ENCODE data around the gene LMCD1.

Gene LMCD1

DNA sequence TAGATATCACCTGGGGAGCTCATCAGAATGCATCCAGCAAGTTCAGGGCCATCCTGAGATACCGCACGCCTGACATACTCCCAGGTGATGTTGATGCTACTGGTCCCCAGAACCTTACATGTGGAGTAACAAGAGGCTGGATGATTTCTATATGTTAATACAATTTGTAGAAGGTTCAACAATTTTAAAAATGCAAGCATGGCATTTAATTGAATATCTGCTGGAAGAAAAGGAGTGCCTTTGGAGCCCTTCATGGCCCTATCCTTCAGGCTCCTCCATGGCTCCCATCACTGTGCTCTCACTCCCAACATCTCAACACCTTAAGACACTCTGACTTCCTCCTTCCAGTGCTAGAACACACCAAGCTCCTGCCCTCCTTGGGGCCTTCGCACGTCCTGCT lies 36.6 kb downstream of the LMCD1 start:
- DNase-seq = no peak

DNA sequence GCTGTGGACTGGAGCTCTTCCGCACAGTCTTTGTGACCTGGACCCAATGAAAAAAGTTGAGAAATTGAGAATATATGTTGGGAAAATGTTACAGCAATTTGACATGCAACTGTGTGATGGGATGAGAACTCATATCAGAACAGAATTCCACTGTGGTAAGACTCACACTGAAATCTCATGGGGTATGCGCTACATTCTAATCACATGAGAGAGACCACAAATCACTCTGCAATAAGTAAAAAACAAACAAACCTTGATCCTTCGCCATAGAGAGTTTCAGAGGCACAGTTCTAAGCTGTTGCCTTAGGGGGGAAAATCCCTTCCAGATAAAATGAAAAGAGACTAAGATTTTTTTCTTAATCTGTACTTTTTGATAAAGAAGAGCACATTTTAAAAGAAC lies 37.3 kb downstream of the LMCD1 start:
- no peak for DNase-seq

DNA sequence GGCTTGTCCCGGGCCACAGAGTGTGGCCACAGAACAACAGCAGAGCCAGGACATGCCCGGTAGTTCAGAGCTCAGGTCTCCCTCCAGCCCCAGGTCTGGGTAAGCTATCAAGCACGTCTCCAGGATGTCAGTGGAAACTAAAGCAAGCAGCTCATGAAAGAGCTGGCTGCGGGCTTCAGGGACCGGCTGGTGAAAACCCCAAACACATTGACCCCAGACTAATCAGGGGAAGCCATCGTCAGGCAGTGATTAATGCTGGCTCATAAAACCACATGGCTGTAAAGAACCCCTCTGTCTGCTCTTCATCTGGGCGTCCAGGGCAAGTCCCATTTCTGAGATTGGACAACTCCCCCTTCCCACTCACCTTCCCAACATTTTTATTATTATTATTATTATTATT lies 37.8 kb downstream of the LMCD1 start:
- no peak for DNase-seq

DNA sequence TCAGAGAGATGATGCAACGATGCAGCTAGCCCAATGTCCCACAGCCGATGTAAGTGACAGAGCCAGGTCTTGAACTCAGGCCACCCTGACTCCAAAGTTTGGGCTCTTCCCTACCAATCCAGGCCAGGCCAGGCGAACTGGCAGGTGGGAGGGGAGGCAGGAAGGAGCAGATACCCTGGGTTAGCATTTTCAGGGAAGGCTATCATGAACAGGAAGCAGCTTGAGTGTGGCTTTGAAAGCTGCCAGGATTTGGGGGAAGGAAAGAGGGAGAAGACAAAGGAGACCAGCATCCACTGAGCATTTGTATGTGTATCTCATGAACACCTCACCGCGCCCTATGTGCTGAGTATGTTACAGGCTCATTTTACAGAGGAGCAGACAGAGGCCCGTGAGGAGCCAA lies 38.8 kb downstream of the LMCD1 start:
- DNase-seq = no peak

DNA sequence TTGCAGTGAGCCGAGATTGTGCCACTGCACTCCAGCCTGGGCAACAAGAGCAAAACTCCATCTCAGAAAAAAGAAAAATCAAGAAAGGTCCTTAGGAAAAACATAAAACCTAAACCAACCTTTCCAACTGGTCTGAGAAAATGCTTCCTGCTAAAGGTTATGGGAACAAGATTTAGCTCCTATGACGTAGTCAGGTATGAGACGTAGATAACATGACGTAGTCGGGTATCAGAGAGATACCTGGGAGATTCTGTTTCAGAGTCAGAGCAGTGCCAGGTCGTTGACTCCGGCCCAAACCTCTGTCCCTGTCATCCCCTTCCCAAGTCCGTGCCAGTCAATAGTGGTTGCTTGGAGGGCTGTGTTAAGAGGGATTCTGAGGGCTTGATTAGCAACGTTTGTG lies 39.9 kb downstream of the LMCD1 start:
- no peak for DNase-seq

DNA sequence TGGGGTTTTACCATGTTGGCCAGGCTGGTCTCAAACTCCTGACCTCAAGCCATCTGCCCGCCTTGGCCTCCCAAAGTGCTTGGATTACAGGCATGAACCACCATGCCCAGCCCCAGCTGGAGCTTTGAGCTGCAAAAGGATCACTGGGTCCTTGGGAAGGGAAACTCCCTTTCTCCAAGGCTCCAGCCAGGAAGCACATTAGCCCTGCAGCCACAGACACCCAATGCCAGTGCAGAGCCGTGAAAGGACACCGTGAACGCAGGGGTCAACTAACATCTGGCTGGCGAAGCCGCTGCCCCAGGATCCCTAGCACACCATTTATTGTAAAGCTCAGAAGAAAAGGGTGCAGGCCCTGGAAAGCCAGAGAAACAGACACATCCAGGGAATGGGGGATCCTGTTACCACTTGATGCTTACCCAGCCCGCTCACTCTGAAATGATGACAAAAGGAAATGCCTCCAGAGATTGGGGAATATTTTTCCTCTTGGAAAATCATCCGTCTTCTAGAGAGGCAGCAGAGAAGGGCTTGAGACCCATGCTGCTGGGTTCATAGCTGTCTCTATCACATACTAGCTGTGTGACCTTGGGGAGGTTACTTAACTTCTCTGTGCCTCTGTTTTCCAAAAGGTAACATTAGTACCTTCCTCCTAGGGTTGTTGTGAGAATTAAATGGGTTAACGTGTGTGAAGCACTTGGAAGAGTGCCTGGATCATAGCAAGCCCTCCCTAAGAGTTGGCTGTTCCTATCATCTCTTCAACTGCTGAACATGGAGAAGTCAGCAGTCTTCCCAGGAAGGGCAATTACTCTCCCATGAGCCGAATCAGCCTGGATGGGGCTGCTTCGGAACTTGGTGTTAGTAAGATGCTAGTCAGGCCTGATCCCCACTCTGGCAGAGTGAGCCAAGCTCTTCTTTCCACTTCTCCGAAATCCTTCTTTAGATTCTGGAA lies 40.8 kb downstream of the LMCD1 start:
- no peak for DNase-seq

DNA sequence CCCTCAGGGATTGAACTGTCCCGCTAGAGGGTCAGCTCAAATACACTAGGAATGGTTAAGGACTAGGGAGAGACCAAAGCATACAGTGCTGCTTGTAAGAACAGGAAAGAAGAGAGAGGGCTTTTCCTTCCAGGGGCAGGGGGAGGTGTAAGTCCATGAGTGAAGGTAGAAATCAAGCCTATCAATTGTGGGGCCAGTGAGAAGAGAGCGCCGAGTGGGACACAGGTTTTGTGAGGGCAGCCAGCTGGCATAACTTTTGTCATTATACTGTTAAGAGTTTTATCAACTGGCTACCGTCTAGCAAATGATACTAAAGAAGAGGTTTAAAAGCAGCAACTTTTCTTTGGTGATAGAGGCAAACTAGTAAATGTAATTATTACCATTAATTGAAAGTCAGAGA lies 45.0 kb downstream of the LMCD1 start:
- DNase-seq = no peak

DNA sequence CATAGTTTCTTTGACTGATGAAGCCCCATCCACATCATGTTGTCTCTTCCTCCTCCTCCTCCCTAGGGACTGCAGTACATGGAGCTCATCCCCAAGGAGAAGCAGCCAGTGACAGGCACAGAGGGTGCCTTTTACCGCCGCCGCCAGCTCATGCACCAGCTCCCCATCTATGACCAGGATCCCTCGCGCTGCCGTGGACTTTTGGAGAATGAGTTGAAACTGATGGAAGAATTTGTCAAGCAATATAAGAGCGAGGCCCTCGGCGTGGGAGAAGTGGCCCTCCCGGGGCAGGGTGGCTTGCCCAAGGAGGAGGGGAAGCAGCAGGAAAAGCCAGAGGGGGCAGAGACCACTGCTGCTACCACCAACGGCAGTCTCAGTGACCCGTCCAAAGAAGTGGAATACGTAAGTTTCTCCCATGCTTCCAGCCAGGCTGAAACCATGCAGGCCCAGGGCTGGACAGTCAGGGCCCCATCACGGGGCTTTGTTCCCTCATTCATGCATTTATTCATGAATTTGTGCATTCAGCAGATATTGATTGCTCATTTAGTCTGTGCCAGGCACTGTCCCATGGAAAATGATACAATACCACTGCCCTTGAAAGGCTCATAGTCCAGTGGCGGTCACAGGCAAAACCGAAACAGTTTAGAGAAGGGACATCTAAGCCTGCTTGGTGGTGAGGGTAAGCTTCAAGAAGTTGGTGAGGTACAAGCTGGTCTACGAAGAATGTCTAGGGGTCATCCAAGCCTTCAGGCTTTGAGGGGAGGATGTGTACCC lies 47.1 kb downstream of the LMCD1 start:
- DNase-seq = no peak

DNA sequence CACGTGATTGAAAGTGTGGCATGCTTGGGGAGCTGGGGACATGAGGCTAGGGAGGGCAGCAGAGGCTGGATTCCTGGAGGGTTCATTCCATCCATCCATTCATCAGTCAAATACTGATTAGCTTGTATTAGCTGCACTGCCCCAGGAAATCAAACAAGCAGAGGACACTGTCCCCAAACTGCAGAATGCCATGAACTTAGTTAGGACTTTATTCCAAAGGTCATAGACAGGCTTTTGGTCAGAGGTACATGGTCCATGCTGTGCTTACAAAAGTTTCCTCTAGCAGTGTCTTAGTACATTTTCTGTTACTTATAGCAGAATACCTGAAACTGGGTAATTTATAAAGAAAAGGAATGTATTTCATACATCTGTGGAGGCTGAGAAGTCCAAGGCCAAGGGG lies 47.7 kb downstream of the LMCD1 start:
- DNase-seq = no peak

DNA sequence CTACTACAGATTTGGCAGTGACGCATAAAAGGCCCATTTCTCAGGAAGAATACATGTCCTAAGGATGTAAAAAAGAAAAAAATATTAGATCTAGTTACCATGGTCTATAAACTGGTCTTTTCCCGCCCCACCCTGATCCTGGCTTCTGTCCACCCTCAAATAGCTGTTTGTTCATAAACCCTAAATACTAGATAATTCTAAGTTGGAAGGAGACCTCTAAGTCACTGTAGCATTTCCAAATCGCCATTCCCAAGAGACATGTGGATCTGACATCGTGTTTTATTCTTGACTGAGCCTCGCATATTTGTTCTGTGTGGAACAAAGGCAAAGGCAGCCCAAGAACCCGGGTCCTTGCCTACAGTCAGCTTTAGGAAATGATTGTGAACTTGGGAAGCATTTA lies 49.0 kb downstream of the LMCD1 start:
- no peak for DNase-seq

DNA sequence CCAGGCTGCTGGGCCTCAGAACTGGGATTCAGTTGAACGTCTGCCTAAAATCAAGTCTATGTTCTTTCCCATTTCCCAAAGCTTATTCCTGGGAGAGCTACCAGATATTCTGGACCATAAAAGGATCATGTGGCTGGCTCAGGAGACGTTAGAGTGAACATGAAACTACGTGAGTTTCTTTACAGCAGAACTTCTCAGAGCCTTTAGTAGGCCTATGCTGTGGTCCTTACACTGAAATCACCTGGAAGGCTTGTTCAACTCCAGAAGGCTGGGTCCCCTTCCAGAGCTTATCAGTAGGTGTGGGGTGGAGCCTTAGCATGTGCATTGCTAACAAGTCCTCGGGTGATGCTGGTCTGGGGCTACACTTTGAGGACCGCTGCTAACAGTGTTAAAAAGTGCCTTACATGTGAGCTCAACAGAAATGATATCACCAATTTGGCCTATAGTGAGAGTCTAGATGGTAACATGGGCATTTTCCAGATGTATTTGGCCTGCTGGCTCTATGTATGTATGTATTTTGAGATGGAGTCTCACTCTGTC lies 50.7 kb downstream of the LMCD1 start:
- DNase-seq = no peak

DNA sequence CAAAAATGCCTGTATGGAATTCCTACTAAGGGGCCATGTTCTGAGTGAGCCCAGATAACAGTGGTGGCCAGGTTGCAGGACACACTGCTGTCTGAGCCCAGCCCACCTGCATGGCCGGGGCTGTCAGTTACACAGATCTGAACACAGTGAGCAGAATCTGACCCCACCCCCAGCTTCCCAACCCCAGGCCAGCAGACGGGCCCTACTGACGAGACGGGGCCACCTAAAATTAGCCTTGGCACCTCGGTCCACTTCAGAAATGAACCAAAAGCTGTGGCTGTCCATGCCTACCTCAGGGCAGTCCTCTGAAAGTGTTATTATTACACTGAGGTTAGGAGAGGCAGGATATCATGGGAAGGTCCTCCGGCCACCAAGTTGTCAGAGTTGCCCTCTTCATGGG lies 51.8 kb downstream of the LMCD1 start:
- DNase-seq = no peak

DNA sequence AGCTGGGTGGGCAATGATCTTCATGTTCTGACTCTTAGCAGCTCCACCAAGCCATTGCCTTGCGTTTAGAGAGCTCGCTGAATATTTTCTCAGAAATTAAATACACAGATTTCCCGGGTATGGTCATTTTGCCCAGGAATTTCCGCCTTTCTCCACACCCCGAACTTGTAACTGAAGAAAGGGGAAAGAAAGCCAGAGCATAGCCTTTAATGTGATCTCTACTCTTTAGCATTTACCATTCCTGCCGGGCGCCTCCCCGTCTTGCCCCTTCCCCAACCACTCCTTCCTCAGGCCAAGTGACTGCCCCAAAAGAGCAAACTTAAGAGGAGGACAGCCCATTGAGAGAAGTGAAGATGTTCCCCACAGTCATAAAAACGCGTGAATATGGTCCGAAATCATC lies 53.1 kb downstream of the LMCD1 start:
- no peak for DNase-seq

DNA sequence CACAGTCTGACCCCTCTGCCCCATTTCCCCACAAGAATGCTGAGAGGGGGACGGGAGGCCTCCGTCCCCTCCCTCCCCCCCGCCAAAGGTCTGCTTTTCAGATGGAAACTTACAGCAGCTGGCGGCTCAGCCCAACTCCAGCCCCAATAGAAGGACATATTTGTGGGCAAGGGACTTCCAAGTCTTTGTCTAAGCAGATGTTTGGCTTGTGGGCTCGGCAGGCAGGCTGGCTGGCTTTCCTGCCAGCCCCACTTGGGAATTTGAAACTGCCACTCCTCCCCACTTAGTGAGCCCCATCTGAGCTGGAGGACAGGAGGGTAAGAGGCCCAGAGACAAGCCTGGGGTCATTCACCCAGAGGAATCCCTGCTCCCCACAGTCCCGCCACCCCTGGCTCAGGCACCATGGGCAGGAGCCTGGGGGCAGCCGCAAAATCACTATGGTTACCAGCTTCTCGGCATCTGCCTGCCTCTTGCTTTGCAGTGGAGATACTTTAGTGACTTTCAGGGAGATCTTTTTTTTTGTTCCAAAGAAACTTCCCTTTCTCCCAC lies 53.6 kb downstream of the LMCD1 start:
- no peak for DNase-seq

DNA sequence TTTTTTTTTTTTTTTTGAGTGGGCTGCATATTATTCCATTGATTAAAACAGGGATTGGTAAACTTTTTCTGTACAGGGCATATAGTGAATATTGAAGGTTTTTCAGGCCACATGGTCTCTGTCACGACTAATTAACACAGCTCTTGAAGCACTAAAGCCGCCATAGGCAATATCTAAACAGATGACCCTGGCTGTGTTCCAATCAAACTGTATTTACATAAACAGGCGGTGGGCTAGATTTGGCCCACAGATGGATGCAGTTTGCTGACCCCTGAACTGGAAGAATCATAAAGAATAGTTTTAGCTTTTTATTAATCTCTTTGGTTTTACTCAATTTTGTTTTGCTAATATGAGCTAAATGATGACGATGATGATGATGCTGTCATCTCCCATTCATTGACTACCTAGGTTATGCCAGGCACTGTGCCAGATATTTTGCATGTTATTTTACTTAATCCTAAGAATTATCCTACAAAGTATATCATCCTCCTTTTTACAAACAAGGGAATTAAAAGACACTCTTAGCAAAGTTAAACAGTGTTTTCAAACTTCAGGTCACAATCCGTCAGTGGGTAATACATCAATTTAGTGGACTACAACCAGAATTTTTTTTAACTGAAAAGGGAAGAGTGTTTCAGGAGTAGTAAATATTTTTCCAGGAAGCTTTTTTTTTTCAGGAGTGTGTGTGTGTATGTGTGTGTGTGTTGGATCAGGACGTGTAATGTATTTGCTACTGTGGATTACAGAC lies 54.3 kb downstream of the LMCD1 start:
- no peak for DNase-seq

DNA sequence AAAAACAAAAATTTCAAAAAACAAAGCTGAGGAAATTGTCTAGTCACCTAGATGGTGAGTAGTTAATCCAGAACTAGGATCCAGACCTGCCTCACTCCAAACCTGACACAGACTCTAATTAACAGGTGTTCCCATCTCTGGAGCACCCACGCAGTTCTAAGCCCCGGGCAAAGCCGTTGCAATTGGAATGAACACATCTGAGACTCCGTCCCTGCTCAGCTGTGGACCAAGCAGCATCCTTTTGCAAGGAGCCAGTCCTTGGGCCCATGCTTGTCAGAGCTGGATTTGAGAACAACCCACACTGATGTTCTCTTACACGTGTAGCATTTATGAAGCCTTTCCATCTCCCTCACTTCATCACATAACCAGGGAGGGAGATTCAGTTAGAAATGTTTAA lies 54.8 kb downstream of the LMCD1 start:
- no peak for DNase-seq

DNA sequence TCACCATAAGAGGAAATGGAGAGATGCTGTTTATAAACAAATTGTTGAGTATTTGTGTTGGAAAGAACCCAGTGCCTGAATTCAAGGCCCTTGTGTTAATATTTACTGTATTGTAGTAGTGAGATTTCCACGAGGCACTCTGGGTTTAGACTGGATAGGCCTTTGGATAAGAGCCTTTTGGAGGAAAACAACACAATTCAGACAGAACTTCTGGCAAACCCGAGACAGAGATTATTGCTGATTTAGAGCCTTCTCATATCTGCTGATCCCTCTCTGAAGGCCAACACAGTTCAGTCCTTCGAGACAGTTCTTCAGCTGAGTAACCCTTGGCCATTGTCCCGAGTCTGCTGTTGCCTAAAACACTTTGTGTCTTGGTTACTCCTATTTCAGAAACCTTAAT lies 55.7 kb downstream of the LMCD1 start:
- DNase-seq = no peak

DNA sequence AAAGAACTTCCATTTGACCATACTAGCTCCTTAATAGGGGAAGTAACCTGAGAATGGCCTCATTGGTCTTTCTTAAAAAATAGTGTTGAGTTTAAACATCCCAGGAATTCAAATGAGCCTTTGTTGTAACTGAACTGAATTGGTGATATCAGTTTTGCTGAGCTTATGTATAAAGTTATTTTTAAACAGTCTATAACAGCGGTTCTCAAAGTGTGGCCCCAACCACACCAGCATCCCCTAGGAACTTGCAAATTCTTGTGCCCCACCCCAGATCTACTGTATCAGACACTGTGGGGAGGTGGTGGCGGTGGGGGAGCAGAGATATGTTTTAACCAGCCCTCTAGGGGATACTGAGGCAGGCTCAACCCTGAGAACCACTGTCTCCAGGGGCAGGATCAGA lies 57.0 kb downstream of the LMCD1 start:
- DNase-seq = no peak

DNA sequence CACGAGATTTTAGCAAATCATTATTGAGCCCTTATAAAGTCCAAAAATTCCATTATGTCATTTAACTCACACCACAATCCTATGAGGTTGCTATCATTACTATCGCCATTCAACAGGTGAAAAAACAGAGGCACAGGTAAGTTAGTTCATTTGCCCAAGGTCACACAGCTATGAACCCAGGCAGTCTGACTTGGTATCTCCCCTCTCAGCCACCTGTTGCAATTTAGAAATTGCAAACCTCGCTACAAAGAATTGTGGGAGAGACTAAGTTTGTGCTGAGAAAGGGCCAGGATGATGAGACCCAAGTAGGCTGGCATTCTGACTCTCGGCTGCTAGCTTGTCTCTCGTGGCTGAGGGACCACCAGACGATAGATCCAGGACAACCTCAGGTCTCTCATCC lies 57.7 kb downstream of the LMCD1 start:
- no peak for DNase-seq

DNA sequence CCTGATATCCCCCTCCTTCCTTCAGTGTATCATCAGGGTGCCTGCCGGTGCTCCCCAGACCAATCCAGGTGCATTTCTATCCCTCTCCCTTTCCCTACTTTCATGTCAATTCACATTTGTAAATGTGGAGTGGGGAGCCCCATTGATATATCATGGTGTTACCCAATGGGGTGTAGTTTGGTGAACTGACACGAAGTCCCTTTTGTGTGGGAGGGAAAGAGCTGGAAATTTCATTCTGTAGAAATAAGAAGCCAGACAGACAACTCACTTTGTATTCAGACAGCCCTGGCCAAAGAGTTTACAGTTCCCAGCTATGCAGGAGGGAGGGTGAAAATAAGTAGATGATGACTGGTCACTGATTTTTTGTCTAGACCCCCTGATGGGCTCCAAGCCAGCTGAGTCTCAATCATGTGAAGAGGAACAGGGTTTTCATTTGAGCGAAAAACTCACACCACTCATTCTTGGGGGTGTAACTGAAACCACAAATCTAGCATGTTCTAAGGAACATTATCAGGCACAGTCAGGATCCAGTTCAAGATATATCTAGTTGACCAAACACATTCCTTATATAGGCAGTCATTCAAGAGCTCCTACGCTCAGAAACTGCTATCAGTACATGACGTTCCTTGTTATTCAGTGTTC lies 58.9 kb downstream of the LMCD1 start:
- DNase-seq = no peak

DNA sequence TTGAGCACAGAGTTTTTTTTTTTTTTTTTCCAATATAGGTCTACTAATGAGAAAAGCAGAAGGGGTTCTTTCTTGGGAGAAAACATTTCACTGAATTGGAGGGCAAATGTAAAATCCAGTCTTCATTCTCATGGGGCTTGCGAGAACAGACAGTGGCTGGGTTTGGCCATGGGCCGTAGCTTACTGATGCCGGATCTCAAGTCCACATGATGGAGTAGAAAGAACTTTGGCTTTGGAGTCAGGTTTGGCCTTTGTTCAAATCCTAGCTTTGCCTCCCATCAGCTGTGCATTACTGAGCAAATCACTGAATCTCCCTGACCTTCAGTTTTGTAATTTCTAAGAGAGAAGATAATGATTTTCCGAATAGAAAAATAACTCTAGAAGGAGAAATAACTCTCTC lies 59.7 kb downstream of the LMCD1 start:
- DNase-seq = no peak

DNA sequence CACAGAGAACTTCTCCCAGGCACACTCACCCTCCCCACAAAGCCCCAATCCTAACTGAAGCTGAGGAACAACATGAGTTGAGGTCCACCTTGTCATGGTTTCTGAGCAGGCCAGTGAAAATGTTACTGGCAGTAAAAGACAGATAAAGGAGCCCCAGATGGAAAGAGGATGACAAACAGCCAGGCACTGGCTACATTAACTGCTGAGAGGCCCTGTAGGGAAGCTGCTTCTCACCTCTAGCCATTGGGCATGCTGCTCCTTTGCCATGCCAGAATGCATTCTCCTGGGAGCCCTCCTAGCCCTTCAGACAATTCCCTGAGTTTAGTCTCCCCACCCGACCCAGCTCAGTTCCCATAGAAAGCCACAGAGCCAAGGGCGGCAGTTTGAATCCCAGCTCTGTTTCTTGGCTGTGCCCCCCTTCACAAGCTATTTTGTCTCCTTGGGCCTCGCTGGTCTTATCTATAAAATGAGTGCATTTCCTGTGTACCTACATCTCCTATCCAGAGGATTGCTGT lies 60.5 kb downstream of the LMCD1 start:
- DNase-seq = no peak

Data from midbrain (tissue), 1 donor.